Ishikawa (cell line): ENCODE results near the gene ESR1.

ENCODE experiments used
- CEBPB ChIP-seq: IDR thresholded peaks from 2 replicates; pipeline ENCODE4 v1.6.1; 2012
- CREB1 ChIP-seq: IDR thresholded peaks from 2 replicates; pipeline ENCODE4 v1.6.1; 2012; ENCODE audit warnings: low read depth
- EGR1 ChIP-seq: IDR thresholded peaks from 2 replicates; pipeline ENCODE4 v1.6.1; 2012
- EP300 ChIP-seq: IDR thresholded peaks from 2 replicates; pipeline ENCODE4 v1.6.1; 2012; ENCODE audit warnings: borderline replicate concordance
- FOXM1 ChIP-seq: IDR thresholded peaks from 2 replicates; pipeline ENCODE4 v1.6.1; 2012; ENCODE audit warnings: low read depth, borderline replicate concordance
- NFIC ChIP-seq: IDR thresholded peaks from 2 replicates; pipeline ENCODE4 v1.6.1; 2012
- RAD21 ChIP-seq: IDR thresholded peaks from 2 replicates; pipeline ENCODE4 v1.6.1; 2012; ENCODE audit warnings: low read depth
- TAF1 ChIP-seq: IDR thresholded peaks from 2 replicates; pipeline ENCODE4 v1.6.1; 2012; ENCODE audit warnings: low read depth, mild to moderate bottlenecking
- TCF12 ChIP-seq: IDR thresholded peaks from 2 replicates; pipeline ENCODE4 v1.6.1; 2012; ENCODE audit warnings: low read depth
- TEAD4 ChIP-seq: IDR thresholded peaks from 2 replicates; pipeline ENCODE4 v1.6.1; 2012
- YY1 ChIP-seq: IDR thresholded peaks from 2 replicates; pipeline ENCODE4 v1.6.1; 2012; ENCODE audit warnings: low read depth
- ZBTB7A ChIP-seq: IDR thresholded peaks from 2 replicates; pipeline ENCODE4 v1.6.1; 2012; ENCODE audit warnings: low read depth
- TF ChIP-seq, protein P1 (sequence below): IDR thresholded peaks from 2 replicates; pipeline ENCODE4 v1.6.1; 2012
- TF ChIP-seq, protein P2 (sequence below): IDR thresholded peaks from 2 replicates; pipeline ENCODE4 v1.6.1; 2012
- TF ChIP-seq, protein P3 (sequence below): IDR thresholded peaks from 2 replicates; pipeline ENCODE4 v1.6.1; 2012; ENCODE audit warnings: low read depth, mild to moderate bottlenecking

Gene ESR1

DNA sequence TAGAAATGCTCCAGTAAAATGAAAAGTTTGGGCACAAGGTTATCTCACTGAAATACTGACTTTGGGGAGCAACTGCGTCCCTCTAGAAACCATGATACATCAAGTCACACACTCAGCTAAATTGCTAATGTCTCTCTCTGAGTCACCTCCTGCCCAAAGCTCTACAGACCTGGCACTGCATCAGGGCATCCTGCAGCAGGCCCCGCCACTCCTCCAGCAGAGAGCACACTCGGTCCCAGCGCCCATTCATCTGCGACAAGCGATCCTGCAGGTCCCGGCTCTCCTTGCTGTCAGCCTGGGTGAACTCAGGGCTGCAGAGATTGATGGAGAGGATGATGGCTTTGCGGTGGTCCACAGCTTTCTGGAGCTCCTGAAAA is 329.0 kb downstream of the ESR1 start:
- TF ChIP-seq TEAD4 (no peak), ZBTB7A (no peak), CEBPB (no peak), RAD21 (no peak), EGR1 (no peak), TAF1 (no peak), CREB1 (no peak), NFIC (no peak), FOXM1 (no peak), EP300 (no peak), YY1 (no peak), TCF12 (no peak)
- TF ChIP-seq, protein P1, sequence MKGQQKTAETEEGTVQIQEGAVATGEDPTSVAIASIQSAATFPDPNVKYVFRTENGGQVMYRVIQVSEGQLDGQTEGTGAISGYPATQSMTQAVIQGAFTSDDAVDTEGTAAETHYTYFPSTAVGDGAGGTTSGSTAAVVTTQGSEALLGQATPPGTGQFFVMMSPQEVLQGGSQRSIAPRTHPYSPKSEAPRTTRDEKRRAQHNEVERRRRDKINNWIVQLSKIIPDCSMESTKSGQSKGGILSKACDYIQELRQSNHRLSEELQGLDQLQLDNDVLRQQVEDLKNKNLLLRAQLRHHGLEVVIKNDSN = no peak
- TF ChIP-seq, protein P2, sequence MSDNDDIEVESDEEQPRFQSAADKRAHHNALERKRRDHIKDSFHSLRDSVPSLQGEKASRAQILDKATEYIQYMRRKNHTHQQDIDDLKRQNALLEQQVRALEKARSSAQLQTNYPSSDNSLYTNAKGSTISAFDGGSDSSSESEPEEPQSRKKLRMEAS = no peak
- TF ChIP-seq, protein P3, sequence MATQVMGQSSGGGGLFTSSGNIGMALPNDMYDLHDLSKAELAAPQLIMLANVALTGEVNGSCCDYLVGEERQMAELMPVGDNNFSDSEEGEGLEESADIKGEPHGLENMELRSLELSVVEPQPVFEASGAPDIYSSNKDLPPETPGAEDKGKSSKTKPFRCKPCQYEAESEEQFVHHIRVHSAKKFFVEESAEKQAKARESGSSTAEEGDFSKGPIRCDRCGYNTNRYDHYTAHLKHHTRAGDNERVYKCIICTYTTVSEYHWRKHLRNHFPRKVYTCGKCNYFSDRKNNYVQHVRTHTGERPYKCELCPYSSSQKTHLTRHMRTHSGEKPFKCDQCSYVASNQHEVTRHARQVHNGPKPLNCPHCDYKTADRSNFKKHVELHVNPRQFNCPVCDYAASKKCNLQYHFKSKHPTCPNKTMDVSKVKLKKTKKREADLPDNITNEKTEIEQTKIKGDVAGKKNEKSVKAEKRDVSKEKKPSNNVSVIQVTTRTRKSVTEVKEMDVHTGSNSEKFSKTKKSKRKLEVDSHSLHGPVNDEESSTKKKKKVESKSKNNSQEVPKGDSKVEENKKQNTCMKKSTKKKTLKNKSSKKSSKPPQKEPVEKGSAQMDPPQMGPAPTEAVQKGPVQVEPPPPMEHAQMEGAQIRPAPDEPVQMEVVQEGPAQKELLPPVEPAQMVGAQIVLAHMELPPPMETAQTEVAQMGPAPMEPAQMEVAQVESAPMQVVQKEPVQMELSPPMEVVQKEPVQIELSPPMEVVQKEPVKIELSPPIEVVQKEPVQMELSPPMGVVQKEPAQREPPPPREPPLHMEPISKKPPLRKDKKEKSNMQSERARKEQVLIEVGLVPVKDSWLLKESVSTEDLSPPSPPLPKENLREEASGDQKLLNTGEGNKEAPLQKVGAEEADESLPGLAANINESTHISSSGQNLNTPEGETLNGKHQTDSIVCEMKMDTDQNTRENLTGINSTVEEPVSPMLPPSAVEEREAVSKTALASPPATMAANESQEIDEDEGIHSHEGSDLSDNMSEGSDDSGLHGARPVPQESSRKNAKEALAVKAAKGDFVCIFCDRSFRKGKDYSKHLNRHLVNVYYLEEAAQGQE = no peak

DNA sequence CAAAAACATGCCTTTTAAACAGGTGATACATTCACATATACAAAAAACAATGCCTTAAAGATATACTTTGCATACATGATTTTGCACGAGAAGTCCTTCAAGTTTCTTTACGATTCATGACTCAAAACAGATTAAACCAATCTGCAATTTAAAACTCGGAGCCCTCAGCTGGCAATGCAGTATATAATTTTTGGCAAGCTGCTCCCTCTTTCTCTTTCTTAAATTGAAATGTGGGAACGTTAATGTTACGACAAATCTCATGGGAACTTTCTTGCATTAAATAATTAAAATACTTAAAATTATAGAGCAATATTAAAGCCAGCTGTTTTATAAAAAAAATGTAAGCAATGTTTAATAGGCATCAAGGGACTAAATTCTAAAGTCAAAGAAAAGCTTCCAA is 334.6 kb downstream of the ESR1 start:
- TF ChIP-seq RAD21 (no peak), TCF12 (no peak), TEAD4 (no peak), EGR1 (no peak), NFIC (no peak), CREB1 (no peak), TAF1 (no peak), CEBPB (no peak), EP300 (no peak), FOXM1 (no peak), ZBTB7A (no peak), YY1 (no peak)
- TF ChIP-seq, protein P2 = no peak
- TF ChIP-seq, protein P3 = no peak
- TF ChIP-seq, protein P1 = no peak

DNA sequence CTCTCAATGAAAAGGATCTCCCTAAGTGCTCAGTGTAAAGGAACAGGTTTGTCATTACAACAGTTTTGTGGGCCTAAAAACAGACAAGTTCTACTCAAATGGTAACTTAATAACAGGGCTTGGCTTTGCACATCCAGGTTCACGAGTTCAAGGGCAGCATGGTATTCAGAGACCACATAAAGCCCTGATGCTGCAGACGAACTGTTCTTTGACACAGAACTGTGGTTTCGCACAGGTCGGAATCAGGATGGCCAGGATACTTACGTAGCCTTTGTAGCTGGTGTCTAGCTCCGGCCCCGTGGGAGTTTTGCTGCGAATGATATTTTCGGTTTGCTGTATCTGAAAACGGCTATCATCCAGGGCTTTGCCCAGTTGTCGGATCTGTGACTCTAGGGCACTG is 335.9 kb downstream of the ESR1 start:
- TF ChIP-seq EP300 = no peak
- TF ChIP-seq TCF12 = no peak
- no peak for TF ChIP-seq YY1
- TF ChIP-seq, protein P3 = no peak

DNA sequence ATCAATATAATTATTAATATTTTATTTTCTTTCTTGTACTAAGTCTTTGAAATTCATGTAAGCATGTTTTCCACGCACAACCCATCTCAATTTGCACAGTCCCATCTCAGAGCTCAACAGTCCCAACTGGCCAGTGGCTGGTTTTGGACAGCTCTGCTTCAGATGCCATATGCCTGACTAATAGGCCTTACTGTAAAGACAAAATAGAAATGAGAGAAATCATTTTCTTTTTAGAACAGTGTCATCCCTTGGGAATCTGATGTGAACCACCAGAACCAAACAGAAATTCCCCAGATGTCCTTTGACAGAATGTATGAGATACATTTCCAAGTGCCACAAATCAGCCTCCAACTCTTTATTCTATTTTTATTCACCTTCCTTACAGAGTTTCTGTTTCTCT is 338.9 kb downstream of the ESR1 start:
- TF ChIP-seq EP300 = no peak
- TF ChIP-seq, protein P3 = 0 out of 2 replicates have a peak, but pooled peaks have one; percentile 20
